ENCODE data around the gene GPR146. TPM values are rescaled to one million over a fixed set of nuclear protein-coding genes. Genes with fewer than 3 reads are reported as not detected.

Gene GPR146
- total and polyA plus RNA-seq, 2 donors: 3.1 to 43.9 TPM

DNA sequence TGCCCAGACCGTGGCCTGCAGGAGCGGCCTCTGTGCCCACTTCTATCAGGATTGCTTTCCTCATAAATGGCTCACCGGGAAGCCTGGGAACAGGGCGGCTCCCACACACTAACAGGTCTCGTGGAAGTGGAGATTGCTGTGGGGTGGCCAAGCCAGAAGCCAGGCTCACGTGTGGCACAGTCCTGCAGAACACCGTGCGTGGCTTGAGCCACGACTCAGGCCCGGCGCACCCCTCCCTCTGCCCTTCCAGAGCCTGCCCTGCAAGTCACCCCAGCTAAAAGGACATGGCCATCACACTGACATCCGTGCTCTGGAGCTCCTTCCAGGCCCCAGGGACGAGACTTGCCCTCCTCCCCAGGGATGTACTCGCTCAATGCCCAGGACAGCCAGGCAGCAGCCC is 50.5 kb downstream of the GPR146 start:
- H3K36me3 ChIP-seq (ENCODE audit: insufficient read depth): no peaks in the 10 kb centered on the region
- H3K4me1 ChIP-seq (ENCODE audit: insufficient read depth): no peaks in the 10 kb centered on the region
- no peak overlapping the region for H3K27ac ChIP-seq (ENCODE audit: low read depth)
- no peak overlapping the region for H3K4me3 ChIP-seq (ENCODE audit: low read depth, low read length)
- no peak for DNase-seq (ENCODE audit: extremely low spot score)
- 87% methylated on average over 14 of the region's 14 CpGs for WGBS

GRCh38 chr7:1095621-1096155 is 51.3 kb downstream of the GPR146 start:
- Histone ChIP-seq H3K4me3 (ENCODE audit: low read depth, low read length) (no peak overlapping the region), H3K27ac (ENCODE audit: low read depth) (no peak overlapping the region), H3K4me1 (ENCODE audit: insufficient read depth) (no peaks in the 10 kb centered on the region), H3K36me3 (ENCODE audit: insufficient read depth) (no peaks in the 10 kb centered on the region)
- DNase-seq (ENCODE audit: extremely low spot score): no peak
- WGBS: 66% methylated on average over 23 of the region's 23 CpGs

DNA sequence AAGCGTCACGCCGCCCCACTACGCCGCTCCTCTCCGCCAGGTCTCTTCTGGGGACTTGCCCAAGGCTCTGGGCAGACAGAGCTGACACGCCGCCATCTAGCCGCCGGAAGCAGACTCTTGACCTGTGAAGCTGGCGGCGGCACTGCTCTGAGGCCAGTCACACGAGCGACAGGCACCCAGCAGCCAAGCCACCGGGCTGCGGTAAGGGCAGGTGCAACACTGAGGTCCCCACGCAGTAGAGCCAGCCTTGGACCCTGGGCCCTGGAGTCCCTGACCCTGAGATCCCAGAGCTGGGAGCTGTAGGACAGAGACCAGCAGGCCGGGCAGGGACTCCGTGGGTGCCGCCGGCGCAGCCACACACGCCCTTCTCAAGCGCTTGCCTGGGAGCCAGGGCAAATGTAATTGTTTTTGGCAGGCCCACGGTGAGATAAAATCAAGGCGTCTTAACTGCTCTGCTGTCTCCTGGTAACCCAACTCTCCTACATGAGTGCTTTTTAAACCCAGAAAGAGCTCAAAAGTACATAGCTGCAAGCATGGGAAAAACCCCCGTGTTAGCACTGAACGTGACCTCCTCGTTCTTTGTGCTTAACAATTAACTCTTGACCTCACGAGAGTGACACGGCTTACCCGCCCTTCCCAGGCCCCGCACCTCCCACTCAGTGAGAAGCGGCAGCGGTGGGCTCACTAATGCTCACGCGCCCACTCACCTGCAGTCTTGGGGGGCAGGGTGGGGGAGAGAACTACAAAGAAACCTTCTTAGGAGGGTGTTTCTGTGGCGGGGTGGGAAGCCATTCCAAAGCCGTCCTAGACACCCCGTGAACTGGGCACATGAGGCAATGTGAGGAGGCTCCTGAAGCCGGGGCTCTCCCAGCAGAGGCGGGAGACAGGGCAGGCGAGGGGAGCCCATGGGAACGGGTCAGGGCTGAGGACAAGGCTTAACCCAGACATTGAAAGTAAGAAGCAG is 52.1 kb downstream of the GPR146 start:
- Histone ChIP-seq H3K36me3 (ENCODE audit: insufficient read depth) (no peaks in the 10 kb centered on the region), H3K27ac (ENCODE audit: low read depth) (no peak overlapping the region), H3K4me3 (ENCODE audit: low read depth, low read length) (no peak overlapping the region), H3K4me1 (ENCODE audit: insufficient read depth) (no peaks in the 10 kb centered on the region)
- peak; percentile 48 for DNase-seq (ENCODE audit: extremely low spot score)
- WGBS: 68% methylated on average over 44 of the region's 44 CpGs

- Histone ChIP-seq H3K4me3 (ENCODE audit: low read depth, low read length) (no peak overlapping the region), H3K4me1 (ENCODE audit: insufficient read depth) (no peaks in the 10 kb centered on the region), H3K27ac (ENCODE audit: low read depth) (no peak overlapping the region), H3K36me3 (ENCODE audit: insufficient read depth) (no peaks in the 10 kb centered on the region)
- no peak for DNase-seq (ENCODE audit: extremely low spot score)
- WGBS: 92% methylated on average over 13 of the region's 13 CpGs
Observed at GRCh38 chr7:1097120-1097504, 52.8 kb downstream of the GPR146 start.

- no peak overlapping the region for H3K4me3 ChIP-seq (ENCODE audit: low read depth, low read length)
- no peaks in the 10 kb centered on the region for H3K36me3 ChIP-seq (ENCODE audit: insufficient read depth)
- H3K27ac ChIP-seq (ENCODE audit: low read depth): no peak overlapping the region
- no peak for DNase-seq (ENCODE audit: extremely low spot score)
- WGBS: 93% methylated on average over 43 of the region's 43 CpGs
- no peaks in the 10 kb centered on the region for H3K4me1 ChIP-seq (ENCODE audit: insufficient read depth)
Observed at GRCh38 chr7:1098243-1099153, 54.2 kb downstream of the GPR146 start.

DNA sequence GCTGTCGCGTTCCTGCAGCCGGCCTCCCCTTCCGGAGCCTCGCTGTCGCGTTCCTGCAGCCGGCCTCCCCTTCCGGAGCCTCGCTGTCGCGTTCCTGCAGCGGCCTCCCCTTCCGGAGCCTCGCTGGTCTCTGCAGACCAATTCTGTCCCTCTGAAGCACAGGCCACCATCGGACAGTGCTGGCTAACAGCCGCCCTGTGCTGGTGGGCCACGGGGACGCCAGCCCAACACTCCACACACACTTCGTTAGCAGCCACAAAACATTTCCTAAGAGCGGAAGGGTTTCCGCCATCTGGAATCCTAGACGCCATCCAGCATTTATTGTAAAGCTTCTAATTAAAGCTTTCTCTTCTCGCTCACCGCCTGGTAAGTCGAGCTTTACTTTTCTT is 54.8 kb downstream of the GPR146 start:
- Histone ChIP-seq H3K4me1 (ENCODE audit: insufficient read depth) (no peaks in the 10 kb centered on the region), H3K4me3 (ENCODE audit: low read depth, low read length) (no peak overlapping the region), H3K27ac (ENCODE audit: low read depth) (no peak overlapping the region), H3K36me3 (ENCODE audit: insufficient read depth) (no peaks in the 10 kb centered on the region)
- 96% methylated on average over 26 of the region's 26 CpGs for WGBS
- no peak for DNase-seq (ENCODE audit: extremely low spot score)

DNA sequence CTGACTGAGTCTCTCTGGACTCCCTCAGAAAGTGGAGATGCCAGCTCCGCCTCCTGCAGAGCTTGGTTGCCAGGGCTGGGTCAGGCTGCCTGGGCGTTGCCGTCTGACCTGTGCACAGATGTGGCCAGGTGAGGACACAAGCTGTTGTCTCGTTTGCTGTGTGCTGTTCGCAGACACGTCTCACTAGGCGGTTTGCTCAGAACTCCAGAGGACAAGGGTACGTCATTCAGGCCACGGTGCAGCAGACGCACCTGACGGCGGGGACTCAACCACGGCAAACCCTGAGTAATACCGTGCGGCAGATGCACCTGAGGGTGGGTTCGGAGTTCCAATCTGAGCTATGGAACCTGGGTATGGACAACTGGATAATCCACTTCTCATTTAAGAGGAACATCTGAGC is 55.3 kb downstream of the GPR146 start:
- no peak overlapping the region for H3K4me3 ChIP-seq (ENCODE audit: low read depth, low read length)
- H3K36me3 ChIP-seq (ENCODE audit: insufficient read depth): no peaks in the 10 kb centered on the region
- H3K4me1 ChIP-seq (ENCODE audit: insufficient read depth): no peaks in the 10 kb centered on the region
- 97% methylated on average over 16 of the region's 16 CpGs for WGBS
- no peak for DNase-seq (ENCODE audit: extremely low spot score)
- no peak overlapping the region for H3K27ac ChIP-seq (ENCODE audit: low read depth)

- DNase-seq (ENCODE audit: extremely low spot score): no peak
- 82% methylated on average over 14 of the region's 14 CpGs for WGBS
- no peaks in the 10 kb centered on the region for H3K36me3 ChIP-seq (ENCODE audit: insufficient read depth)
- no peak overlapping the region for H3K27ac ChIP-seq (ENCODE audit: low read depth)
- no peaks in the 10 kb centered on the region for H3K4me1 ChIP-seq (ENCODE audit: insufficient read depth)
- no peak overlapping the region for H3K4me3 ChIP-seq (ENCODE audit: low read depth, low read length)
Observed at GRCh38 chr7:1100386-1100785, 56.0 kb downstream of the GPR146 start.

DNA sequence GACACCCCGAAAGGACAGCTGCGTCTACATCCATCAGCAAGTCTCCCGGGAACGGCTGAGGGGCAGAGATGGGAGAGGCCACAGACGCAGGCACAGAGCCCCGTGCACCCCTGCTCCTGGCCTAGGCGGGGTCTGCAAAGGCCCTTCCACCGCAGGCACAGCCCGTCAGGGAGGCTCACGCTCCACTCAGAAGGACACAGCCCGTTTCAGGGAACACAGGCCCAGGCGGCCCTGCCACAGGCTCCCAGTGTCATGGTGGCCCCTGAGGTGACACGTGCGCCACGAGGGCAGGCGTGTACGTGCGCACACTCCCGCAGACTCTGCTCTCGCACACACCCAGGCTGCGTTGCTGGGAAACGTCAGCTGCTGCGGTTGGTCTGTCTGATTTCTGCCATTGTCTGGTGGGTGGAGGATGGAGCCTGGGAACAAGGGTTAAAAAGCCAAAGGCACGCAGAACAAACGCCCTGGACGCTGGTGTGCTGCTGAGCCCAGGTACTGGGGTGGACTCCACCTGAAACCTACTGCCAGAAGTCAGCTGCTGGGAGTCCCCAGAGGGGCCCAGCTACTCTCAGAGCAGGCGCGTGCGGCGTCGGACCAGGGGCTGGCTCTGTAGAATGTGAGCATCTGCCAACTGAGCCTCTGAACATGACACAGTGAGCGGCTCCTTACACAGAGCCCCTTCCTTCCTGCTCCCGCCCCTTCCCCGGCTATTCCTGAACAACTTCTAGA is 56.7 kb downstream of the GPR146 start:
- H3K4me3 ChIP-seq (ENCODE audit: low read depth, low read length): no peak overlapping the region
- H3K27ac ChIP-seq (ENCODE audit: low read depth): no peak overlapping the region
- WGBS: 77% methylated on average over 34 of the region's 34 CpGs
- H3K36me3 ChIP-seq (ENCODE audit: insufficient read depth): no peaks in the 10 kb centered on the region
- DNase-seq (ENCODE audit: extremely low spot score): no peak
- no peaks in the 10 kb centered on the region for H3K4me1 ChIP-seq (ENCODE audit: insufficient read depth)

DNA sequence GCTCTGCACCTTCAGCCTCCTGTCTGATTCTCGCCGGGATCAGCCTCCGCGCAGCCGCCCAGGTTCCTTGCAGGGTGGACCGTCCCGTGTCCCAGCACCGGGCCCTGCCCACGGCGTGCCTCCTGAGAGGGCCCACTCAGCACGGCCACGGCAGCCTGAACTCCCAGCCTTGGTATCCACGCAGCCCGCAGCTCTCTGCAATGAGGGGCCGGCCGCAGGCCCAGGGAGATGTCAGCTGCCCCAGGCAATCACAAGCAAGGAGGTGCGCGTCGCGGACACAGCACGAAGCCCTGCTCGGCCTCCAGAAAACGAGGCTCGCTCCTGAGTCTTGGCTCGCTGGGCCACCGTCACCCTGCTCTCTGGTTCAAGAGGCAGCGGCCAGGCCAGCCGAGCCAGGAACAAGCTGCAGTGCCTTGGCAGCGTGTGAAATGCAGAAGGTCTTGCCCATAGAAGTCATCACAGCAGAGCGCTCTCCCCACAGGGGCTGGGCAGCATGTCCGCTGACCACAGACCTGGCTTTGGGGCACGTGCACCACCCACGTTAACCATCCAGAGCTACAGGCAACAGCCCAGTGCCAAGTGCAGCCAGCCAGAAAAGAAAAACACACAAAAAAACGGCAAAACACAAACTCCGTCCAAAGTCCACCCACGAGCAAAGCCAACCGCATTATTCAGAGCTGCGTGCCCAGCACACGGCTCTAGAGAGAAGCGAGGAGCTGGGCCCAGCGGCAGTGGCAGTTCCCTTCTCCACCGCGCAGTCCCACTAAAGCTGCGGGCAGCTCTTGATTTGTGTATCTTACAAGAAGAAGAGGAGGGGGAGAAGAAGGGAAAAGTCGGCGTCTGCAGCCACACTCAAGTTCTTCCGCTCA is 57.5 kb downstream of the GPR146 start:
- Histone ChIP-seq H3K4me1 (ENCODE audit: insufficient read depth) (no peaks in the 10 kb centered on the region), H3K27ac (ENCODE audit: low read depth) (no peak overlapping the region), H3K4me3 (ENCODE audit: low read depth, low read length) (no peak overlapping the region), H3K36me3 (ENCODE audit: insufficient read depth) (no peaks in the 10 kb centered on the region)
- no peak for DNase-seq (ENCODE audit: extremely low spot score)
- 89% methylated on average over 47 of the region's 47 CpGs for WGBS

- WGBS: 87% methylated on average over 34 of the region's 34 CpGs
- DNase-seq (ENCODE audit: extremely low spot score): no peak
- Histone ChIP-seq H3K27ac (ENCODE audit: low read depth) (no peak overlapping the region), H3K4me3 (ENCODE audit: low read depth, low read length) (no peak overlapping the region), H3K36me3 (ENCODE audit: insufficient read depth) (no peaks in the 10 kb centered on the region), H3K4me1 (ENCODE audit: insufficient read depth) (no peaks in the 10 kb centered on the region)
Observed at GRCh38 chr7:1103009-1103788, 58.9 kb downstream of the GPR146 start.

Measured in urinary bladder (tissue), 4 donors.